NCI-H146 treated with DMSO at 0.1 percent for 48 hours (cell line): ENCODE measurements around the gene PTGER2.

ENCODE experiments used
- DNase-seq: peaks from one replicate; lab custom pipeline; 2025; ENCODE audit not compliant: unreplicated experiment; lab: John Stamatoyannopoulos, UW

The PTGER2 gene

DNA sequence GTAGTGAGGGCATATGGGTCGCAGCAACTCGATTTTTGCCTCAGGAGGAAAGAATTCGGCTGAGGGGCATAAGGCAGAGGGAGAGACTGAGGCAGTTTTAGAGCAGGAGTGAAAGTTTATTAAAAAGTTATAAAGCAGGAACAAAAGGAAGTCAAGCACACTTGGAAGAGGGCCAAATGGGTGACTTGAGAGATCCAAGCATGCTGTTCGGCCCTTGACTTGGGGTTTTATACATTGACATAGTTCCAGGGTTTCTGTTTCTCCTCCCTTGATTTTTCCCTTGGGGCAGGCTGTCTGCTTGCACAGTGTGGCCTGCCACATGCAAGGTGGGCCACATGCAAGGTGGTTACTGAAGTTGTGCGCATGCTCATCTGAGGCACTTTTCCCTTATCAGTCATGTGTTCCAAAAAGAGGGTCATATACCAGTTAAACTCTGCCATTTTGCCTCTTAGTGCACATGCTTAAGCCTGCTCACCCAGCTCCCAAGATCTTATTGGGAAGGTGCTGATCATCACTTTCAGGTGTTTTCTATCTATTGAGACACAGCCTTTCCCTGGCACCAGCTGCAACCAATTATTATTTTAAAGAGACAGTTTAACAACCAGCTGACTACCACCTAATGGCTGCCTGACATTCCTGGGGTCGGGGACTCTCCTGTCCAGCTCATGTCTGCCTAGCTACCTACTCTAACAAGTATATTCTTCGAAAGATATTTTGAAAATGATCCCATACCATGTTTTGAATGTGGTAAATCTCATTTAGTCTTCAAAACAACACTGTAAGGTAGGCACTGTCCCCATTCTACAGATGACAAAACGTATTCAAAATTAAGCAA lies 19.9 kb downstream of the PTGER2 start:
- no peak for DNase-seq

DNA sequence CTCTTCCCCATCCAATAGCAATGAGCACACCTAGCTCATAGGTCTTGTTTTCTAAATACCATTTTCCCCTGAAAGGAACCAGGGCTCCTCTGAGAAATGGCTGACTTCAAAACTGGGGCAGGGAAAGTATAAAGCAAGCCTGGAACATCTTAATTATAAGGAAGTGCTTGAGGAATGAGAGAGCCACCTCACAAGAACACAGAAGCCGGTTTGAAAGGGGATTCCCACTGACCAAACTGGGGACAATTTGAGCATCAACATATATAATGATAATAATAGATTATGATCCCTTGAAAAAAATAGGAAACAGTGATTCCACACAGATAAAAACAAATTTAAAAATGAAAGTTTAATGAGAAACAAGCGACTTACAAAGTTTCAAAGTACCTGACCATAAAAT lies 22.1 kb downstream of the PTGER2 start:
- DNase-seq: no peak

DNA sequence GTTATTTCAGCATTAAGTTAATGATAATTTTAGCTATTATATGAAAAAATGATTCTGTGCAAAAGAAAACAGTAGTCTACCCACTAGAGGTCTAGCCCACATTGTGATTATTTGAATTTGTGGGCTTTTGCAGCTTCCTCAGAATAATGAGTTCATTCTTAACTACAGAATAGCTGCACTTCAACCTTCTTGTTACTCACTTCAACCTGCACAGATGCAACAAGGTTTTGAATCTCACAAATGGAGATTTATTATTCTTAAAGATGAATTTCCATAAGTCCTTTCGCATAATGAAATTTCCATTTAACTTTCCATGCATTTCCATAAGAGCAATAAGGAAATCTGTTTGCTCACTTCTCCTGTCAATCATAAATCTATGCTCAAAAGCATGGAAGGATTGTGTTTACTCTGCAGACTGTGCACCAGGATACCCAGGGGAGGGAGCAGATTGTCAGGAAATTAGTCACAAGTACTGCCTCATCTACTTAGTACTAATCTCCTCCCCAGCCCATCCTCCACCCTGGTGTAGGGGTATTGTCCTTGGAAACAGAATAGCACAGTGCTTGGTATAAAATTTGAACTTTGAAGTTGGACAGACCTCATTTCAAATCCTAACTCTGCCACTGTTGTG lies 24.1 kb downstream of the PTGER2 start:
- no peak for DNase-seq

DNA sequence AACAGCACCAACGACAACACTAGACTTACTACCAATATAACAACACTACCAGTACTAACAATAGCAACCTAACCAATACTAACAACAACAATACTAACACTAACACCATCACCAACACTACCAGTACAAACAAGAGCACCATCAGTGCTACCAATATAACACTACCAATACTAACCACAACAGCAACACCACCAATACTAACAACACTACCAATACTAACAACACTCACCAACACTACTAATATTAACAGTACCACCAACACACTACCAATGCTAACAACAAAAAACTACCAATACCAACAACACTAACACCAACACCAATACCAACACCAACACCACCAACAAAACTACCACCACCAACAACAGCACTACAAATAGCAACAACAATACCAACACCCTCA lies 25.1 kb downstream of the PTGER2 start:
- no peak for DNase-seq

DNA sequence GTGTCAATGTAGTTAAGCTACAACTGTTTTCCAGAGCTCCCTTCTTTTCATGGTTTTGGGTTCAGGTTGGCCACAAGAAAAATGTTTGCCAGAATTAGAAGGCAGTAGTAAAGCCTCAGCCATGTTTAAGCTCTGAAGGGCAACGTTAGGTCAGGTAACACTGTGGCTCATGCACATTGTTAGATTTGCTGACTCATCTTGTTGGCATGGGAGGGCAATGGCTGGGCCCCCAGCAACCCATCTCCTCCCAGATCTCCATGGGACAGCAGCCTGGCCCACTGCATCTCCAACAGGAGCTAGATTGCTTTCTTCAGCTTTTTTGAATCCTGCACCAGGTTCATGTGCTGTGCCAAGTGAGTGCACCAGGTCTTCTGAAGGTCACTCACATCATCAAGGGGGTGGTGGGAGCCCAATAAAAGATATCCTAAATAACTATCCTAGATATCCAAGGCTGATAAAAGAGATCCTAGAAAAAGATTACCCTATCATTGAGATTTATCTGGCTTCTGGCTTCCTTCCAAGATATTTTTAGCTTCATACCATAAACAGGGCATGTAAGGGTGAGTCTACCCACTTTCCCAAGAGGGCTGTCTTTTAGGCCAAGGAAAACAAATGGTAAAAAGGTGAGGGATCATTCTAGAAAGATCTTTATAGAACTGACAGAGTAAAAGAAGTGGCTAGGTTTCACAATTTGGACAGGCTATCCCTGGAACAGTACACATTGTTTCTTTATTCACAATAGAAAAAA lies 28.9 kb downstream of the PTGER2 start:
- no peak for DNase-seq

DNA sequence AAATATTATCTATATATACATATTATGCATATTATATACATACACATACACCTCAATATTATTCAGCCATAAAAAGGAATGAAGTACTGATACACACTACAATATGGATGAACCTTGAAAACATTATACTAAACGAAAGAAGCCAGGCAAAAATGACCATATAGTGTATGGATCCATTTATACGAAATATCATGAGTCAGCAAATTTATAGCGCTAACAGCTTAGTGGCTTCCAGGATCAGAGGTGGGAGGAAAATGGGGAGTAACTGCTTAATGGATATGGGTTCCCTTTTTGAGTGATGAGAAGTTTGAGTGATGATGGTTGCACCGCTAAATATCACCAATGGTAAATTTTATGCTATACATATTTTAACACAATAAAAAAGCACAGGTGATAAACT lies 32.7 kb downstream of the PTGER2 start:
- no peak for DNase-seq

DNA sequence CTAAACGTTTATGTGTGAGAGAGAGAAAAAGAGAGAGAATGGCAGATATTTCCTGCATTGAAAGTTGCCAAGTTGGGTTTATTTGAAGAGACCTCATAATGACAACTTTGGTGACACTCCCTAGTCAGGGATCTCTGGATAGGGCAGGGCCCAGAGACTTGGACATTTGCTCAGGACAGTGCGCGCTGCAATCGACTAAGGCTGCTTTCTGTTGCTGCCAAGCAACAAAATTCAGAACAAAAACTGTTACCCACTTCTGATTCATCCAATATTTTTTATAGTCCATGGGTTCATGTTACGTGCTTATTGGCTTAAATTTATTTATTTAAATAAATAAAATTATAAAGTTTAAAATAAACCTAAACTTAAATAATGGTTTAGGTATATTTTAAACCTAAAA lies 34.2 kb downstream of the PTGER2 start:
- no peak for DNase-seq

DNA sequence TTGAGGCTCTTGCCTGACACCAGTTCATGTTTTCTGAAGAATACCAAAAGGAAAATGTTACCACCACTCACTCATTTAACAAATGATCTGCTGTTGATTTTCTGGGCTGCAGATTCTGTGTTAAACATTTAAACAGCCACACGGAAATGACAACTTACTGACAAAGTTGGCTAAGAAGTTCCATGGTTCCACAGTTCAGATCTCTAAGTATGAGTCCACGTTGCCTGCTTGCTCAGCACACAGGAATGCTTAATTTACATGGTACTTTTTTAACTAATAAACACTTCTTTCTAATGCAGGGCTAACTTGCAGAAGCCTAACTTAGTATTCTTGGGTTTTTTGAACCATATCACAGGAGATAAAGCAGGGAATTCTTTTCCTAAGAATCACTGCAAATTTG lies 34.7 kb downstream of the PTGER2 start:
- DNase-seq: no peak

DNA sequence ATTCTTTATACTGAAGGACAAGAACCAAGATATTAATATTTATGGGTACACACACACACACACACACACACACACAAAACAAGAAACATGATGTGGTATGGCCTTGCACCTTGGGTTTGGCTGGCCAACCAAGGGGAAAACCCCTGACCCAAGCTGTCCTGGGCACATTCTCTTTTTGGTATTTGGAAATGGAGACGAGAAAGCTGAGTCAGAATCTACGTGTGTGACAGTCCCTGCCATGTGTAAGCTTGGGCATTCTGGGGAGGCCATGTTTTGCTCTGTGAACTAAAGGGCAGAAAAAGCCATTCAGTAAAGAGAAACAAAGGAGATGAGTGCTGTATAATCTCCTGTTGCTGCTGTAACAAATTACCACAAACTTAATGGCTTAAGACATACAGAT lies 35.6 kb downstream of the PTGER2 start:
- DNase-seq: no peak

DNA sequence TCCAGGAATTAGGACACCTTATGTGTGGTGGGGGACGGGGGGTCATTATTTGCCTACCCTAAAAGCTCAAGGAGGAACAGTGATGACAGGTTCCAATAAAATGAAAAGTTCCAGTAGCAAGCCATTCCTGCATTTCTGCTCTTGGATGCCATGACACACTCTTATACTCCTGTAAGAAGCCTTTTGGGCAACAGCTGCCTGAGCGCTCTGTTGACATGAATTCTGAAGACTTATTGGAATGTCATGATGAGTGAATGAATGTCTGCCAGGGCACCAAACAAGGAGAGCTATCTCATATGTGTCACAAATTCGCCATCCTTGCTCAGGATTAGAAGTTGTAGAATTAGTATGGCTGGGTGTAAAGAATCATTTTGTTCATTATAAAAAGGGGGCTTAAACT lies 36.3 kb downstream of the PTGER2 start:
- no peak for DNase-seq

DNA sequence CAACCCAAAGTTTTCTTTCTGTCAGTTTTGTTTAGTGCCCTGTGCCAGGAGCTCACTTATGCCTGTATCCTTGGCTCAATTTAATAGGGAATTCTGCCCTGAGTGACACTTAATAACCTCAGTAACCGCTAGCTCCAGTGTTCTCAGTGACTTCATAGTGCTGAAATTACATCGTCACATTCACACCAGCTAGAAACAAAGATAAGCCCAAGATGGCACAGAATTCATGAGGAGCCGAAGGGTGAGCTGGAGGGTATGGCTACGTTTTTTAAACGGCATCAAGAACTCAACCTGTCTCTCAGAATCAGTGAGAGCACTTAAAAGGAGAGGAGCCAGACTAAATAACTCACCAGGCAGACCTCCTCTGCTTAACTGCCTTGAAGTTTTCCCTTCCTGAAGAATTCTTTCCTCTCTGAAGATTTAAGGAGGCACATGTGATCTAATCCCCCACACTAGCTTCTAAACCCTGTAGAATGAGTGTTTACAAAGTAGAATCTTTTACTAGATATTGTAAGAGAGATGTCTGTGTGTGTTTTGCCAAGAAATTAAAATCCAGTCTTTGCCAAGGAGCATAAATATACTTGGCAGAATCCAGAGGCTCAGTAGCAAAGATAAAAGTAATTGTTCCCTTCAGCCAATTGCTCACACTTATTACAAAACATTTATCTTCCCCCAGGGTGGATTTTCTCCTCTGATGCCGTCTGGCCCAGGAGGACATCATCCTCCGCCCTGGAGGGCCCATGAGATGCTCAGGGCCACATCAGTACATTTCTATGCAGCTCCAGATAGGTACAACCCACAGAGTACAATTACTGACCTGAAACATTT lies 37.3 kb downstream of the PTGER2 start:
- no peak for DNase-seq

DNA sequence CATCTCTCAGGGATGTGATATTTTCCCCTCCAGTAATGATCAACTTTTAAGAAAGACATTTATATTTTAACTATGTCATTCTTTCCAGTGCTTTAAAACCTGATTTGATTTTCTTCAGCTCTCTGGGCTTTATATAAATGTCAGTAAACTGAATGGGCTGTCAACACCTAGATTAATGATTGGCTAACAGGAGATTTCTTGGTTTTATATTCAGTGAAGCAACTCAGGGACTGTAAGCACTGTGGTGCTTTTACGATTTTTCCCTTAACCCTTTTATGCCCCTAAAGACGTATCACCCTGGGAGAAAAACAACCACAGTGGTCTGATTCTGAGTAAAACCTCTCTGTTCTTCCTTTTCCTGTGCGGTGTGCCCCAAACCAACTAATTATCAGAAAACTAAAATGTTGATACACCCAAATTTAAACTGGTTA lies 38.0 kb downstream of the PTGER2 start:
- DNase-seq: no peak

DNA sequence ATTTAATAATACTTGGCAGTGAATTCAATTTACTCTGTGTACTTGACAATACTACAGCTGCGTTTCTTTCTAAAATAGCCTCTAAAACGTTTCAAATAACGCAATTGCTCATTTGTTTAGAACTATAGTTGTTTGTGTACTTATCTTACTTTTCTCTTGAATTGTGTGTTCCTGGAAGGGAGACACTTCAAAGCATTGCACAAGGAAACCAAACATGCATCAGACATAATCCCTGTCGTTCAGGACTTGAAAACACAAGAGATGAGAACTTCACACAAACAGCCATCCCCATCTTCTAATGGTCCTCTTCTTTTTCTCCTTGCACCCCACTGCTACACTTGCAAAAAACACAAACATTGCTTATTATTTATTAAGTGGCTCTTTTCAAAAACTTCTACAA lies 38.5 kb downstream of the PTGER2 start:
- no peak for DNase-seq

DNA sequence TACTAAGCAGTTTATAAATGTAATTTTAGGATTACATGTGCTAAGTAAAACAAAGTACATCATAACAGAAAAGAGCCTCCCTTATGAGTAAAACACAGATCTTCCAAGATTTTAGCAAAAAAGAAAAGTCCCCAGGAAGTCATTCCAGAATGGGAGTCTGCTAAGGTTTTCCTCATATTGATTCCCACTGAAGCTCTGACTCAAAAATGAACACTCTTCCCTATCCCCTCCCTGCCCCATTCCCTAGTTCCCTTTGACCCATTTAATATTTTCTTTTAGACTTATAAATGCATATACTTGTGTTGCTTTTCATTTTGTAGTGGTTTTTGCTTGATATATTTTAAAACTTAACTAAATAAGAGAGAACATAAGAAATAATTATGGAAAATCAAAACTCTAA lies 40.1 kb downstream of the PTGER2 start:
- DNase-seq: no peak

DNA sequence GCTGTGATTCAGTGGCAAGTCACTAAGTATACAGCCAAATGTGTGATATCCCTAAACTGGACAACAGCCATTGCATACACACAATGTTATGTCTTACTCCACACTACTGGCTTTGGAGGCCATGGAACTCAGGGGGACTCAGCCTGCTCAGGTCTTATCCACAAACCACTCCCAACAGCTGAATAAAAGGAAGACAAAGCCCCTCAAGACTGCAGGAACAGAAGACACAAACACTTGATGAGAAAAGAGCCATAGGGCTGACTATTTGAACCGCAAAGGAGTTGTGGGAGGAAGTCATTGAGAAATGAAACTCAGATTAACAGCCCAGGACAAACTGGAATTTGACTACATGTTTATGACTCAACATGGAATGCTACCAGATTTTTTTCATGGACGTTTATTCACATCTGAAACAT lies 40.9 kb downstream of the PTGER2 start:
- DNase-seq: no peak

DNA sequence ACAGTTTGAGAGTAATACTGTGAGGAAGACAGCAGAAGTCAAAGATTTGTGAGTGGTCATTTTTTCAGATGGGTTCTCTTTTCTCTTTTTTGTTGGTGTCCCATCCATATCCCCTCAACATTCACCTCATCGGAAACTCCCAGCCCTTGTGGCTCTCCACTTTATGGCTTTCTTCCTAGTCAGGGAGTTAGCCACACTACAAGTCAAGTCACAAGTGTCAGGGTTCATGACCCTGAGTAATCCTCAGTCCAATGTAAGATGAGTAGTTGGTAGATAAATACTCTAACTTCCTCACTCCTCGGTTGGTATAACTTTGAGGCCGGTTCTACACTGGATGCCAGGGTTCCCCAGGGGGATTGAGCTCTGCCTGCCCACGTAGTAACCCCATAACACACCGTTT lies 41.4 kb downstream of the PTGER2 start:
- no peak for DNase-seq

DNA sequence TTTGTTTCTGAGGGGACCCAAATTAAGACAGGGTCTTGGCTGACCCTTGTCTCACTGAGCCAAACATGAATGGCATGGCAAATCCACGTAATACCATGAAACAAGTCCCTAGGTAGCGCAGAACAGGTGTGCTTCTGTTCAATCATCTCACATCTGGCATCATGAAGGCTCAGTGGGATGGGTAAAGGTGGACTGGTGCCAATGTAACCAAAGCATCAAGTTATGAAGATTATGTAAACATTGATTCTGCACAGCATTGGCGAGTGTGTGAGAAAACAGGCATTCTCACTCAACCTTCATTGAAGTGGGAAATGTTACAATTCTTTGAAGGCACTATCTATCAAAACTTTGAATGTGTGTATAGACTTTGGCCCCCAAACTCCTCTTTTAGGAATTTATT lies 41.9 kb downstream of the PTGER2 start:
- no peak for DNase-seq

DNA sequence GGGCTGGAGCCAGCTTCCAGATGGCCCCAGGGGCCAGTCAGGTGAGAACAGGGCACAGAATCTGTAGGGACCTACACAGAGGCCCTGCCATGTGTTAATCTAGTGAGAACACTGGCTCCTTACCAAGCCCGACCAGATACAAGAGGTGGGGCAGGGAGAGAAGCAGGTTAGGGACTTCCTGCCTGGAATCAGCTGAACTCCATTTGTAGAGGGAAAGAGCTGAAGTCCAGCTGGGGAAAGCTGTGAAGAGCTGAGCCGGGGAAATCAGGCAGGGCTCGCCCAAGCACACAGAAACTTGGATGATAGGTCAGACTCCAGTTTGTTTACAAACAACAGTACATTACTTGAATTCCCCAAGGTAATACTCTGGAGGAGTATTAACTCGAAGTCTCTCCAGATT lies 46.7 kb downstream of the PTGER2 start:
- no peak for DNase-seq

DNA sequence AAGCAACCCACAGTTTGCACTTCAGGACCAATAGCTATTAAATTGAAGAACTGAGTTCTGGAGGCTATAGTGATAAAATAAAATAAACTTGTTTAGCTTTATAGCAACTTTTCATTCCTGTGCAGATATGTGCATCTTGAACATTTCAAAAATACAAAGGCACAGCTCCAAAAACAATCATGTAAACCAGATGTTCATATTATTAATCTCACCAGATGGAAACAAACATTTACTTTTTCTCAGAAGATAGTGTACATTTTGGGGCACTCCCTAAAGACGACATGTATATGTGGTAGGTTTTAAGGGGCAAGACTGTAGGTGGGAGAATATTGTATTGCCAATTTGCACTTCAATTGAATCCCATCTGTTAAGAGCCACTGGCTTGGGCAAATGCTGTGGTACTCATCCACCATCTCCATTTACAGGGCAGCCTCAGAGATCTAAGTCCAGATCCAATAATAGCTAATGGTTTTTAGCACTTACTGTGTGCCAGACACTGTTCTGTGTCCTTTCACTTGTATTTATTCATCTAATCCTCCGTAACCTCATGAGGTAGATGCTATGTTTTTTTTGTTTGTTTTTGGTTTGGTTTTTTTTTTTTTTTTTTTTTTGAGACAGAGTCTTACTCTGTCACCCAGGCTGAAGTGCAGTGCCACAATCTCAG lies 49.1 kb downstream of the PTGER2 start:
- DNase-seq: no peak

DNA sequence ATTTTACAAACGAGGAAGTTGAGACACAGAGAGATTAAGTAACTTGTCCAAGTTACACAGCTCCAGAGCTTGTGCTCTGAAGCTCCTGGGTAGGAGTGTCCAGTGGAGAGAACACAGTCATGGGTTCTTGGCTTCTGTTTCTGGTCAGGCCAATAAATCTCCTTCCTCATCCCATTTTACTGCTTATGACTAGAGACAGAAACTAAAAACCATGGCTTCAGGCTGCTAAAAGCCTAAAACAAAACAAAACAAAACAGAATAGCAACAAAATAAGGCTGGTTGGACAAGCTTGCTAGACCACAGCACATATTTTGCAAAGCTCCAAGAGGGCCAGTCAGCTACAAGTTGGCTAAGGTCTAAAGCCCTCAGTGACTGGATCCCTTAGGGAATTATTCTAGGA lies 49.8 kb downstream of the PTGER2 start:
- DNase-seq: no peak

DNA sequence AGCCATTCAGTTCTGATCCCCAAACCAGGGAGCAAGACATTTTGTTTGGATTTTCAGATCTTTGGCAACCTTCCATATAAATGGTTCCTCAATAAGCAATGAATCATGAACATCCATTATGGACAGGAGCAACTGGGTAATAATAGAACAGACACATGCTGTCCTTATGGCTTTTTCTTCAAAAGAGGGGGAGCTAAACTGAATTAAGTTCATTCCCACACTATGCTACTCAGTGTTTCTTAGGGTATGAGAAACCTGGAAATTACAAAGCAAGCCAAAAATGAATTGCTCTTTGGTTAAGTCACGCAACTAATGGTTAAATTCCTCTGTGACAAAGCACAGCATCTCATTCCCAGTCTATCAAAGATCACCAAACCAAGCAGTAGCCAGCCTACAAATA lies 51.0 kb downstream of the PTGER2 start:
- DNase-seq: no peak
